Superior temporal gyrus (tissue), 1 donor: ENCODE measurements around the gene NPIPA2.
"Not testable (repeated sequence)": the region's sequence is repeated elsewhere in the genome, so short reads cannot be mapped to it uniquely, and the experiment has no call there.

Source experiments
- DNase-seq: peaks from one replicate; pipeline ENCODE4 v3.0.0-alpha.2; 2016; ENCODE audit errors: extremely low spot score

Gene NPIPA2

DNA sequence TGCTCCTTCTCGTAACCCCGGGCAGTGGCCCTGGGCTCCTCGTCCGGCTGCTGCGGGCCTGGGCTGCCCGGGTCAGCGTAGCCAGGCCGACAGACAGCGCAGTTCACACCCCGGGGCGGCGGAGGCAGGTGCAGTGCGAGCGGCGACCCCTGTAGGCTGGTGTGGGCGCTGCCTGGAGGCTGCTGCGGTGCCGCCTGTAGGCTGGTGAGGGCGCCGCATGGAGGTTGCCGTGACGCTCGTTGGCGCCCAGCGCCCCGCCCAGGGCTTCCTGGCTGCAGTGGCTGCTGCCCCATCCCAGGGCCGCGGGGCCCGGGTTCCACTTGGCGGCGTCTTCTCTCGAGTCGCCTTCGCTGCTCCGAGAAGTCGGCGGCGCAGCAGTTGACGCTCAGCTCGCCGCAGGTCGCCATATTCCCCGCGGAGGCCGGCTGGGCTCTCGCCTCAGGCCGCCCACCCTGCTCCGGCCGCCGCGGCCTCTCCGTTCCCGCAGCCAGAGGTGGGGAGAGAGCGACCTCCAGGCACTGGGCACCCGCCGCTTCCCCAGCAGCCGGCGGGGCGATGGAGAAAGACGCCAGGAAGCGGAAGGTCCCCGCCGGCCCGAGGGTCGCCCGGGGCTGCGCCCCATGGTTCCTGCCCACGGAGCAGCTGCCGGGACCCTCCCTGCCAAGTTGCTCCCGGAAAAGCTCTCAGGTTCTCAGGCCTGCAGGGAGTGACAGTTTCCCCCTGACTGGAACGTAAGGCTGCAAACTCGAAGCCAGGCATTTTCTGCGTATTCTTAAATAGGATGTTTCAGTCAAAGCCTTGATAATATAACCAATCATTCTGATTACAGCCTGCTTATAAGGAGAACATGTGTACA is at the start of gene NPIPA2:
Gene NPIPA2, plus strand, starts transcription at position 261 of the 856 bp plus-strand sequence. CDS start 5,533 bp downstream, outside the sequence.
- not testable (repeated sequence) for DNase-seq

DNA sequence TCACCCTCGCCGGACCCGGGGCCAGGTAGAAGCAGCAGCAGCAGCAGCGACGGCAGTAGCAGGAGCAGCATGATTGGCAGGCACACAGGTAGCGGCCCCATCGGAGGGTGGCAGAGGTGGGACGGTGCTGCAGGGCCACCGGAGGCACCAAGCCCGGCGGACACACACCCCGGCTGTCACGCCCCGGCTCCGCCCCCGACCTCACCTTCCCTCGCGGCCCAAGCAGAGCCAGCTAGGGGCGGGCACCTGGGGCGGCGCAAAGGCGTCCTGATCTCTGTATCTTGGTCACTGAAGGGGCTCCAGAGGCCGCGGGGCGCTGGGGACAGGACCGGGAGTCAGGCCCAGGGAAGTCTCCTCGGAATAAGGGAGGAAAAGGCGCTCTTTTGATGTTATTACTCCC is 48.2 kb upstream of the NPIPA2 start, which contains the start of gene PLA2G10:
Gene PLA2G10, minus strand, starts transcription at position 180 of the 400 bp plus-strand sequence. Its CDS starts 79 bp downstream, at position 101.
- not testable (repeated sequence) for DNase-seq

DNA sequence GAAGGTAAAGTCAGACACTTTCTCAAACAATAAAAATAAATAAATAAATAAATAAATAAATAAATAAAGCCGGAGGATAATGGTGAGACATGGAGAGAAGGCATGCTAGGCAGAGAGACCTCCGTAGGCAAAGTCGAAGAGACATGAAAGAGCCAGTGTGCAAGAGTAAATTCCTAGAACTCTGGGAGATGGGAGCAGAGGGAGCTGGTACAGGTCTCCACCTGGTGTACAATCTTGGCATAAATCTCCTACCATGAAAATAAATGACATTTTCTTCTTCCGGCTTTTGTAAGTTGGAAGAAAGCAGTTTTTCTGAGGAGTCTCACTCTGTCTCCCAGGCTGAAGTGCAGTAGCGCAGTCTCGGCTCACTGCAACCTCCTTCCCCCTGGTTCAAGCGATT is 40.5 kb upstream of the NPIPA2 start:
- not testable (repeated sequence) for DNase-seq

DNA sequence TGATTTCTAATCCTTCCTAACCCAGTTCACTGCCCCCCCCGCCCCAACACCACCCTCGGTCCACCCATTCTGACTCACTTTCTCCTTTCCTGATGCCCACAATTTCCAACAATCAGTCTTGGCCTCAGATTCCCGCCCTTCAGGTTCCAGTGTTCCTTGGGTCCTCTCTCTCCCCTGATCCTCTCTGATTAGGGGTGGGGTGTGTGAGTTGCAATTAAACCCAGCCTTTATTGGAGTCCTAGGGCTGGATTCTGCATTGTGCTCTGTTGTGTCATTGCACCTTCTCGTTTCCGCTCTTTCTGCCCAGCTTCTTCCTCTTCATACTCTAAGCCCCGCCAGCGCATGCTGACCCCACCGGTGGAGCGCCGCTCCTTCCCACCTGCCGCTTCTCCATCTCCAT is 39.7 kb upstream of the NPIPA2 start:
- DNase-seq: not testable (repeated sequence)

- DNase-seq: not testable (repeated sequence)
Measured at GRCh38 chr16:14703156-14704011, 38.9 kb upstream of the NPIPA2 start, which contains the start of gene NPIPA3. Gene NPIPA3 (plus strand): TSS chr16:14703411. CDS start chr16:14708944, 5,533 bp downstream.

- DNase-seq: not testable (repeated sequence)
Measured at GRCh38 chr16:14733233-14733632, 9.1 kb upstream of the NPIPA2 start.

DNA sequence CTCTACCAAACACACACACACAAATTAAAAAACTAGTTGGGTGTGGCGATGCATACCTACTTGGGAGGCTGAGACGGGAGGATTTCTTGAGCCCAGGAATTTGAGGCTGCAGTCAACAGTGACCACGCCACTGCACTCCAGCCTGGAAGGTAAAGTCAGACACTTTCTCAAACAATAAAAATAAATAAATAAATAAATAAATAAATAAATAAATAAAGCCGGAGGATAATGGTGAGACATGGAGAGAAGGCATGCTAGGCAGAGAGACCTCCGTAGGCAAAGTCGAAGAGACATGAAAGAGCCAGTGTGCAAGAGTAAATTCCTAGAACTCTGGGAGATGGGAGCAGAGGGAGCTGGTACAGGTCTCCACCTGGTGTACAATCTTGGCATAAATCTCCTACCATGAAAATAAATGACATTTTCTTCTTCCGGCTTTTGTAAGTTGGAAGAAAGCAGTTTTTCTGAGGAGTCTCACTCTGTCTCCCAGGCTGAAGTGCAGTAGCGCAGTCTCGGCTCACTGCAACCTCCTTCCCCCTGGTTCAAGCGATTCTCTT is 1.4 kb upstream of the NPIPA2 start:
- not testable (repeated sequence) for DNase-seq

DNA sequence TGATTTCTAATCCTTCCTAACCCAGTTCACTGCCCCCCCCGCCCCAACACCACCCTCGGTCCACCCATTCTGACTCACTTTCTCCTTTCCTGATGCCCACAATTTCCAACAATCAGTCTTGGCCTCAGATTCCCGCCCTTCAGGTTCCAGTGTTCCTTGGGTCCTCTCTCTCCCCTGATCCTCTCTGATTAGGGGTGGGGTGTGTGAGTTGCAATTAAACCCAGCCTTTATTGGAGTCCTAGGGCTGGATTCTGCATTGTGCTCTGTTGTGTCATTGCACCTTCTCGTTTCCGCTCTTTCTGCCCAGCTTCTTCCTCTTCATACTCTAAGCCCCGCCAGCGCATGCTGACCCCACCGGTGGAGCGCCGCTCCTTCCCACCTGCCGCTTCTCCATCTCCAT is 539 bp upstream of the NPIPA2 start:
- not testable (repeated sequence) for DNase-seq

DNA sequence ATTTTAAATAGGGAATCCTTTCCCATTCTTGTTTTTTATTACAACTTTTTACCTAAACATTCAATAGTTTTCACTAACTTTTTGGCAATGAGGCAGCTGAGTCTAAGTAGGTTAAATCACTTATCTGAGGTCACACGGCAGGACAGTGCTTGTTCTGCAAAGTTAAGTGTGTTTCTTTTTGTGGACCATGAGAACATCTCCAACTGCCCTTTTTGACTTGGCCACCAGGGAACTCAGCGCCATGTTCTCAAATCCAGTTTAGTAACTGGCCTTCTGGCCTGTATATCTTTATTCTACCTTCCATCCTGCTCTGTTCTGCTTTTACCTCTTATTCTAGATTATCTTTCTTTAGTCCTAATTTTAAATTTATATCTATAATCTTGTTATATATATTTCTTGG is 31.3 kb downstream of the NPIPA2 start:
- DNase-seq: not testable (repeated sequence)

DNA sequence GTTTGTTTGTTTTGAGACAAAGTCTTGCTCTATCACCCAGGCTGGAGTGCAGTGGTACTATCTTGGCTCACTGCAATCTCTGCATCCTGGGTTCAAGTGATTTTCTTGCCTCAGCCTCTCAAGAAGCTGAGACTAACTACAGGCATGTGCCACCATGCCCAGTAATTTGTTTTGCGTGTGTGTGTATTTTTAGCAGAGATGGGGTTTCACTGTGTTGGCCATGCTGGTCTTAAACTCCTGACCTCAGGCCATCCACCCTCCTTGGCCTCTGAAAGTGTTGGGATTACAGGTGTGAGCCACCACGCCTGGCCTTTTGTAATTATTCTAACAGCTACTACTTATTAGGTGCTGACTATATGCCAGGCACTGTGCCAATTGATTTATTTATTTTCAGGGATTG is 33.3 kb downstream of the NPIPA2 start:
- not testable (repeated sequence) for DNase-seq

DNA sequence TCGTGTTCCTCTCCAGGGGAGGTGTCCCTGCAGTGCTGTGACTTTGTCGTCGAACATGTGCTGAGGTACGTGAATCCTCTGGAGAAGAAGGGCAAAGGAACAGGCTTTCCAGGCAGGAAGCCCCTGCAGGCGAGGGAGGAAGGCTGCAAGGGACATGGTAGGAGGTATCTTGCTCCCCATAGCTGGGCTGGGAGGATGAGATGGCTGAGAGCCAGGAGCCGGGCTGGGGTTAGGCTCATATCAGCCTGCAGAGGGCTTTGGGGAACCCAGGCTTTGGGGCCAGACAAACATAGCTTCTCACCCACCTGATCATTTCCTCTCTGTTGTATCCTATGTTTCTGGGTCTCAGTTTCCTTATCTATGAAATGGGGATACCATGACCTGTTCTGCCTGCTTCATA is 34.4 kb downstream of the NPIPA2 start:
- not testable (repeated sequence) for DNase-seq

GRCh38 chr16:14779368-14779877 is 37.1 kb downstream of the NPIPA2 start:
- not testable (repeated sequence) for DNase-seq

DNA sequence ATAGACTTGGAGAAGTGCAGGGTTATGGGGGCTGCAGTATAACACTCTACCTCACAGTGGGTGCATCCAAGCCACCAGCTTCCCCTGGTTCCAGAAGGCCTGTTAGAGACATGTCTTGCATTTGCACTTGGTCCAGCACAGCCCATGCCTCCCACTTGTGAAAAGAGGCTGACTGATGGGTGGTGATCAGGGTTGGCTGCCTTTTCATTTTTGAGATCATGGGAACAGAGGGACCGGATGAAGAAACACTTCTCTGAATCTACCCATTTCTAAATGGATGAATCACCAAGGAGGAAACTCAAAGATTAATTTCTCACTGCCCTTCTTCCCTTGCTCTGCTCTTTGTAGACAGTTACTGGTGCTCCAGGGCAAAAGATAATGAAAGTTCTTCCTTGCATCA is 43.8 kb downstream of the NPIPA2 start:
- not testable (repeated sequence) for DNase-seq

GRCh38 chr16:14789577-14789976 is 47.2 kb downstream of the NPIPA2 start:
- not testable (repeated sequence) for DNase-seq

- DNase-seq: not testable (repeated sequence)
Measured at GRCh38 chr16:14790320-14790956, 48.1 kb downstream of the NPIPA2 start.

DNA sequence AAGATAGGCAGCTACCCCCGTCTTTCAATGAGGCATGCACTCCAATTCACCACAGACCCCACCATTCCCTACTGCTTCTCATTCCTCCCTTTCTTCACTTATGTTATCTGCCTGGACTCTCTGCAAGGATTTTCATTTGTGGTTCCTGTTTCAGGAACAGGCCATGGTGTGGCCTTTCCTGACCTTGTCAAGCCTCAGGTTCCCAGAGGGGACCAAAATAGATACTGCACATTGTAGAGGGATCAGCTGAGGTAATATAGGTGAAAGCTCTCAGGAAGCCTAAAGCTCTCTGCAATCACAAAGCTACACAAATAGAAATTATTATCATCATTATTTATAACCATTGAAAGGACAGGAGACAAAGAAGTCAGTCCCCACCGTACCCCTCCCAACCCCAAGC is 50.6 kb downstream of the NPIPA2 start:
- not testable (repeated sequence) for DNase-seq

GRCh38 chr16:14797558-14797957 is 55.2 kb downstream of the NPIPA2 start:
- DNase-seq: not testable (repeated sequence)

GRCh38 chr16:14803577-14803976 is 61.2 kb downstream of the NPIPA2 start:
- DNase-seq: not testable (repeated sequence)

DNA sequence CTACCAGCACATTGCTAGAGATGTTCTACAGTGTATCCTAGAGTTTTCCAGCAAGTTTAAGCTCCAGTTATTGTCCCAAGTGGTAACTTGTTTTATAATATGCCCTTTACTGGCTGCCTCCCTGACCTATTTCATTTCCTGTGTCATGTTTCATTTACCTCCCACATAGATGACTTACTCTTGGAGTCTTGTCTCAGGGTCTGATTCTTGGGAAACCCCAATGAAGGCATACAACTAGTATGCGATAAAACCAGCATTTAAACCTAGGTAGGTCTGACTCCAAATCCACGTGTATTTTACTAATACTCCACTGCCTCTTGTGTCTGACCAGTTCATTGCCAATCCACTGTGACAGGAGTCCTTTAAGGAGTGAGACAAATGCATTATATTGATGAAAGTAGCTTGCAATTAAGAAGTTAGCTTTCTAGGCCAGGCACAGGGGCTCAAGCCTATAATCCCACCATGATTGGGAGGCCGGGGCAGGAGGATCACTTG is 64.9 kb downstream of the NPIPA2 start:
- not testable (repeated sequence) for DNase-seq

GRCh38 chr16:14813890-14814289 is 71.6 kb downstream of the NPIPA2 start:
- not testable (repeated sequence) for DNase-seq
